ENCODE results near the gene LYVE1.
"Not testable (repeated sequence)": the region's sequence is repeated elsewhere in the genome, so short reads cannot be mapped to it uniquely, and the experiment has no call there.

LYVE1 gene, protein sequence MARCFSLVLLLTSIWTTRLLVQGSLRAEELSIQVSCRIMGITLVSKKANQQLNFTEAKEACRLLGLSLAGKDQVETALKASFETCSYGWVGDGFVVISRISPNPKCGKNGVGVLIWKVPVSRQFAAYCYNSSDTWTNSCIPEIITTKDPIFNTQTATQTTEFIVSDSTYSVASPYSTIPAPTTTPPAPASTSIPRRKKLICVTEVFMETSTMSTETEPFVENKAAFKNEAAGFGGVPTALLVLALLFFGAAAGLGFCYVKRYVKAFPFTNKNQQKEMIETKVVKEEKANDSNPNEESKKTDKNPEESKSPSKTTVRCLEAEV

DNA sequence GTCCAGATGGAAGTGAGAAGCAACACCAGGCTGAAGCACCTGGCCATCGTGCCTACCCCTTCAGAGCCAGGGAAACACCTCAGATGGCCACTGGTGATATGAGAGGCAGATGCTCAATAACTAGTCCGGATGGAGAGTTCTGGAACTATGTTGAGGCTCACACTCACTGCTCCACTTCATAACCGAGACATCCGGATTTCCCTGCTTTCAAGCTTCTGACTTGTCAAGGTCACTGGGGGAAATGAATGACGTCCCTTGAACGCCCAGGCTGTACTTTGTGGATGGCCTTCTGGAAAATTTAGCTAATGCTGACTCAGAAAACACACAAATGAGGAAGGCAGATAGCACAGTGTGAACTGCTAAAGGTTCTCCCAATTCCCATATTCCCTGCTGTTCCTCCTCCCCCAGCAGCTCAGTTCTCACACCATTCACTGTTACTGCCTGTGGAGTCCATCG, at the start of gene LYVE1:
Gene LYVE1, minus strand, starts transcription at position 180 of the 456 bp plus-strand sequence. Its CDS starts 133 bp downstream, at position 47.
- no peak for DNase-seq (ENCODE audit: low read depth)

DNA sequence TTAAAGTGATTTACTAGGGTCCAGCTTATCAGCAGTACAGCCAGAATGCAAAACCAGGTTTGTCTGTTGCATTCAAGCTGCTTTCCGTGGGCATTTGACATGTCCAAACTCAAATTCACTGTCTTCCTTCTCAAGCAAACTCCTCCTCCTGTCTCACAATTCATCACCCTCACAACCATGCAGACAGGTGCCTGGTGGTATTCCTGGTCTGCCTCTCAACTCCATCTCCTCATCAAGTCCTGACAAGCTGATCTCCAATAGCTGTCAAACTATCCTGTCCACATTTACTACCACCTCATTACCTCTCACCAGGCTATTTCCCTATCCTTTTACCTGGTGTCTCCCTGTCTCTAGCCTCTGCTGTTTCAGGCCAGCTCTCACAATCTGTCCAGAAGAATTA, 49.1 kb upstream of the LYVE1 start:
- no peak for DNase-seq (ENCODE audit: low read depth)

DNA sequence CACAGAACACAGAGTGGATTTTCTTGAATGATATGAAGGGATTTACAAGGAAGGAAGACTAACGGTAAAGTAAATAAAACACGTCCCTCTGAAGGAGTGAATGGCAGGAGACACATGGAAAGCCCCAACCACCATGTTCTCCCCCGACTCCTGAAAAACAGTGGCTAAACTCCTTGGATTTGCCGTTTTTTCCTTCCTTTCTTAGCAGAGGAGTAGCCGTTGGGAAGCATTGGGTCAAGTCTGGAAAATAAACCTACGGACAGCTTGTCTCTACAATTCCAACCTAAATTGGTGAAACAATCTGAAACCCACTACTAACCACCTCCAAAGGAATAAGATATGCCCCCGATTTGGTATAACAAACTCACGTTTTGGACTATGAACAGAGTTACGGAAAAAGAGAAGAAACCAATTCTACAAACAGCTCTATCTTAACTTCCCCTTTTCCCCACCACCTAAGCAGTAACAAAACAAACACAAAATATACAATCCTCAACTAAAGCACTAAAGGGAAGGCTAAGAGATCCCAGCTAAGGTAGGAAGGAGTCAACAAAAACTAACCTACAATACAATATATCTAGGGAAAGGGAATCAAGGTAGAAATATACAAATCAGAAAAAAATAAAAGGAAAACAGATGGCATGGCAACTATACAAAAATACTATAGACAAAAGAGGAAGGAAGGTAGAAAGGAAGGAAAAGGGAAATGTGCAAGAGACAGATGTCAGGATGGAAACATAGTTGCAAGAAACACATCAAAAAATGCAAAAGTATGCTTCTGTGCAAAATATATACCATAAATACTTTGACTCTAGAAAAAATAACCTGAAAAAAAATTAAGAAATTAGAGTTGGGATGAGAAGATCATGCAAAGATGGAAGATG, 43.8 kb upstream of the LYVE1 start:
- DNase-seq (ENCODE audit: low read depth) = no peak

DNA sequence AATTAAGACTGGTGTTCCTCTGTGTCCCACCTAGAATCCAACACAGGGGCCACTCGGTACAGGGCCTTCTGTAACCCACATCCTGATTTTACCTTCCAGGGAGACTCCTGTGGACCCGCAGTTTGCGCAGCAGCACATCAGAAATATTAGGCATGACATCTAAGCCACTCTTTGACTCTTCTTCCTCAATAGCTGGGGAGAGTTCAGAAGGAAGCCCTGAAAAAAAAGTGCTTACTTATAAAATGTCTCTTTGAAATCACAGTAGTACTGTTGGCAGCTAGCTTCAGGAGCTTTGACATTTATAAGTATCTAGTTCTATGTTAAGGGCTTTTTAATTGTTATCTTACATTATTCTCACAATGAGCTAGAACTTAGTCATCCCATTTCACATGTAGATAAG, 41.2 kb upstream of the LYVE1 start:
- DNase-seq (ENCODE audit: low read depth) = no peak

DNA sequence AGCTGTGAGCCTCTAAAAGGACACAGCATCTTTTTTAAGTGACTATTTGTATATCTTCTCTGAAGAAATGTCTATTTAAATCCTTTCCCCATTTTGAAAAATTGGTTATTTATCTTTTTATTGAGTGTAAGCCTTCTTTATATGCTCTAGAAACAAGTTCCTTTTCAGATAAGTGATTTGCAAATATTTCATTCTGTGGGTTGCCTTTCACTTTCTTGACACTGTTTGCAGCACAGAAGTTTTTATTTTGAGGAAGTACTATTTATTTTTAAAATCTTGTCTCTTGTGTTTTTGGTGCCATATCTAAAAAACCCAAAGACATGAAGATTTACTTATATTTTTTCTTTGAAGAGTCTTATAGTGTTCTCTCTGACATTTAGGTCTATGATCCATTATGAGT, 40.1 kb upstream of the LYVE1 start:
- no peak for DNase-seq (ENCODE audit: low read depth)

DNA sequence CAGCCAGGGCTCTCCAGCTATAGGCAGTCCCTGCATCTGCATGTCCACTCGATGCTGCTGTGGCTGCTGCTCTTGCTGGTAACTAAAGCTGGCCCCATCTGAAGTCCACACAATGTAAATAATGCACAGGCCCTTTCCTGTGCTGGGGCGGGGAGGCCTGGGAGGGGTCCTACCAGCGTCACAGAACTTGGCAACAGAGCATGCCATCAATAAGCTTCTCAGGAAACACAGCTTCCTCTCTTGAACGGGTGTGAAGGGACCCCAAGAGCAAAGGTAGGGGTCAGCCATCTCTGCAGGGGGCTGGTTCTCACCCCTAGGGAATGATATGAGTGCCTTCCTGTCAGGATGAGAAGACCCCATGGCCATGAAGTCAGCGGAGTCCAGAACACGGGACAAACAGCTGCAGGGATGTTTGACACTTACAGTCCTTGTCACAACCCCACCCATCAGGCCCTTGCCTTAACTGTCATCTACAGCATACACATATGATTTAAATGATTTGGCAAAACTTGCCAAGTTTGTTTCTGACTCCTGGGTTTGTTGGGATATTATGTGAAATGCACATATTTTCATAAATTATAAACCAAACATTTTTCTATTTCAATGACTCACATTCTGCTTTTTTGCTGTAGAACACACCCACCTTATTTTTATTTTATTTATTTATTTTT, 39.1 kb upstream of the LYVE1 start:
- DNase-seq (ENCODE audit: low read depth) = no peak

DNA sequence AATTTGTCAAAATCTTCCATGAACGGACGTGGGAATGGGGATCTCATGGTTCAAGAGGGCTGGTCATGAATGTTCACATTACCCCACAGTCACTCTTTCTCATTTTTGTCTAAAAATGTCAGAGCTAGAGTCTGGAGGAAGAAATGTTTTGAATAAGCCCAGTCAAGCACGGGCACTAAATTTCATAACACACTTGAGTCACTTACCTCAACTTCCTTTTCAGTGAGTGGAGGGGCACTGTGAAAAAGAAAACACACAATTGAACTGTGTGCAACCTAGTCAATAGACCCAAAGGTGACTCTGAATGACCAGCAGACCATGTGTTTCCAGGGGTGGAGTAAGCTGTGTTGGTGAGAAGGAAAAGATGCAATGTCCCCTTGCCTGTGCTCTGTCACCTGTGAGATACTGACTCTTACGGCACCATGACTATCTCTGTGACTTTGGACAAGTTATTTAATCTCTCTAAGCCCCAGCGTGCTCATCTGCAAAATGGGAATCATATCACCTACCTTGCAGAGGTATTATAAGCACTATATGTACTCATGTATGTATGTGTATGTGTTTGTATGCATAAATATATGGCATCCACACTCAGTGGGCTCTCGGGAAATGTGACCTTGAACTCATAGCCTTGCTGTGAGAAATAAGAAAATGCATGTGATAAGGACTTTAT, 38.2 kb upstream of the LYVE1 start:
- no peak for DNase-seq (ENCODE audit: low read depth)

DNA sequence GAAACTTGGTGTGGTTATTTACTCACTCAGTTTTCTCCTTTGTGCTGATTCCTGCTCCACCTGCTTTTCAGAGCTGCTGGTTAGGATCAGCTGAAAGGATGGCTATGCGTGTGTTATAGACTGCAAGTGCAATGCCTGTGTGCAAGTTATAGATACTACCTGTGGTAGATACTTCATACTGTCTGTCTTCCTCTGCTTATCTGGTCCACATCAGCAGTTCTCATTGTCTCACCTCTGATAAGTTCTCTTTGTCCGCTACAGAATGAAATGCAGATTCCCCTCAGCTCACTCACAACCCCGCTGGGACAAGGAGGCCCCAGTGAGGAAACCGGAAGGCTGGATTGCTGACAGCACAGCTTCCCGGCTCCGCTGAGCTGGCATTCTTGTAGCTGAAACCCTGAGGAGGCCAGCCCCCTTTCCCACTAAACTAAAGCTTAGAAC, 37.5 kb upstream of the LYVE1 start:
- DNase-seq (ENCODE audit: low read depth) = no peak

DNA sequence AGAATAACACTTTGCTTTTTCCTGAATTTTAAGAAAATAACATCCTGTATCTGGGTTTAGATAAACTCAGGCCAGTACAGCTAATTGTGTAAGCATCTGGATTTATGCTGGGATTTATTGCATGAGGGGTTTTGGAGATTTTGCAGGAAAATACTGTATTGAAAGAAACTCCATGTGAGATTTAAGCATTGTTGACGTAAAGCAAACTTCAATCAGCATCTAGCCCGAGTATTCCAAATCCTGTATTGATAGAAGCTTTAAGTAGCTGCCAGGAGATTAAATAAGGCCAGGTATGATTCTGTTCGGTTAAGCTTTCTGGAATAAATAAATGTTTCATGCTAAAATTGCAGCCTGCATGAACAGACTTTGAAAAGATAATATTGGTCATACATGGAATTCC, 36.3 kb upstream of the LYVE1 start:
- DNase-seq (ENCODE audit: low read depth) = no peak

DNA sequence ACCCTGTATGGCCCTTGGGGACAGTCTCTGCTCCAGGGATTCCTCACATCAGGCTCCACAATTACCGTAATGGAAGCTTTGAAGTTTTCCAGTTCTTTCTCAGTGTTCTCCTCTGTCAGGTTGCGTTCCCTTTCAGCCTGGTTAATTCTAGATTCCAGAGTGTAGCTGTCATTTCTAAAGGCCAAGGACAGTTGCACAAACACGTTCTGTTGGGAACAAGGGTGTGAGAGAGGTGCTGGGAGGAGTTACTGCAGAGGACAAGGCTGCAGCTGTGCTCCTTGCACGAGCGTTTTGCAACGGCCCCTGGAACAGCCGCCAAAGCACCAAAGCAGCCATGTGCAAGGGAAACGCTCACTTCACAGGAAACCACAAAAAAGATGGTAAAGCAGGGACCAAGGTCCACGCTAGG, 35.9 kb upstream of the LYVE1 start:
- no peak for DNase-seq (ENCODE audit: low read depth)

DNA sequence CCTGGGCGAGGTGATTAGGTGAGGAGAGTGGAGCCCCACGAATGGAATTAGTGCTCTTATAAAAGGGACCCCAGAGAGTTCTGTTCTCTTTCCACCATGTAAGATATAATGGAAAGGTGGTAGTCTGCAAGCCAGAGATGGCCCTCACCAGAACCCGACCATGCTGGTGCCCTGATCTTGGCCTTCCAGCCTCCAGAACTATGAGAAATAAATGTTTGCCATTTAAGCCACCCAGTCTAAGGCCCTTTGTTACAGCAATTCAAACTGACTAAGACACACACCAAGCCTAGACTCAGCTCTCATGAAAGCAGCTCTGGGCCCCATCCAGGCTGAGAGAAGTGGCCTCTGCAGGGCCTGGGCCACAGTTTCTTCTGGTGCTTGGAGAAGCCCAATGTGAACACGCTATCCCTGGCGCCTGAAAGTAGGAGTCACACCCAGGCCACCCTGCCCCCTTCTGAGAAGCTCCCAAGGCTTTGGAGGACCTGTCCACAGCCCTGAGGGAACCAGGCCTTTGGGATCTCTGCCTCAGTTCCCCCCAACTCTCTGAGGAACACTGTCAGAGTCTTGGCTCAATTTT, 35.3 kb upstream of the LYVE1 start:
- no peak for DNase-seq (ENCODE audit: low read depth)

DNA sequence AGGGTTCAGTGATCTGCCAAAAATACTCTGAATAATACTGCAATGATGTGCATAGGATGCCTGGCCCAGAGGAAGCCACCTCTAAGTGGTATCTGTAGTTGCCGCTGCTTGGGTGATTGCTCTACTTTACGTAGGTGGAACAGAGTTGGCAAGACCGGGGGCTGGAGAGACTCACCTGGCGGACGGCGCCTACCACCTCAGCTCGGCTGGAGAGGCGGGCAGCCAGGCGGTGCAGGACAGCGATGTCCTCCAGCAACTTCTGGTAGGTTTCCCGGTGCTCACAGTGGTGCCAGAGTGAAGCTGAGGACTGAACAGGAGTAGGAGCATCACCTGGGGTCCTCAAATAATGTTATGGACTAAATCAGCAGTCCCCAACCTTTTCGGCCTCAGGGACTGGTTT, 34.5 kb upstream of the LYVE1 start:
- no peak for DNase-seq (ENCODE audit: low read depth)

DNA sequence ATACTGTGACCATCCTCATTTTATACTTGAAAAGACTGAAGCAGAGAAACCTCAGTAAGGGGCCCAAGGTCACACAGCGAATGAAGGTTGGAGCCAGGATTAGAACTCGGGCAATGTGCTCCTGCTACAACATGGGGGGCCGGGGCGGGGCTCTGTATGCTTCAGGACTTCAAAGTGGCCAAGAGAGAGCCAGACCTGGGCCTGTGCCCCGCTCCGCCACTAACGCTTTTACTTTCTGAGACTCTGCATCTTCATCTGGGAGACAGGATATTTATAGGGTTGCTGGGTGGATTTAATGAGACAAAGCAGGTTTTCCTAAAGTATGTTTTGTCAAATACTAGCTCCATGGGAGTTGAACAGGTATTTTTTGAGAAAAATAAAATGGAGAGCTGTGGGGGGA, 33.9 kb upstream of the LYVE1 start:
- DNase-seq (ENCODE audit: low read depth) = no peak

DNA sequence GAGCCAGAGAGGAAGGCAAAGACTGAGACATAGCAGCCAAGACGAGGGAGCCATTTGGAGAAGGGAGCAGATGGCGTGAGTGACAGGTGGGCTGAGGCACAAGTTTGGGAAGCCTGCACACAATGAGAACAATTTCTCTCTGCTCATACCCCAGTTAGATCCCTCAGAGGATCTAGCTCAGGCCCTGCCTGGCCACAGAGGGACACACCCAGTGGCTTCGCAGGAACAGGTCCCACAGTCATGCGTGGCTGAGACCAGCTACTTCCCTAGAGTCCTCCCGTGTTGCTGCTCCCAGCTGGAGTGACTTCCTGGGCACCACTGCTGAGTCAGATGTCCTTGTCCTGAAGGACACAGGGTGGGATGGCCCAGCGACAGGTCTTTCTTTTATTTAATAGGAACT, 33.4 kb upstream of the LYVE1 start:
- no peak for DNase-seq (ENCODE audit: low read depth)

DNA sequence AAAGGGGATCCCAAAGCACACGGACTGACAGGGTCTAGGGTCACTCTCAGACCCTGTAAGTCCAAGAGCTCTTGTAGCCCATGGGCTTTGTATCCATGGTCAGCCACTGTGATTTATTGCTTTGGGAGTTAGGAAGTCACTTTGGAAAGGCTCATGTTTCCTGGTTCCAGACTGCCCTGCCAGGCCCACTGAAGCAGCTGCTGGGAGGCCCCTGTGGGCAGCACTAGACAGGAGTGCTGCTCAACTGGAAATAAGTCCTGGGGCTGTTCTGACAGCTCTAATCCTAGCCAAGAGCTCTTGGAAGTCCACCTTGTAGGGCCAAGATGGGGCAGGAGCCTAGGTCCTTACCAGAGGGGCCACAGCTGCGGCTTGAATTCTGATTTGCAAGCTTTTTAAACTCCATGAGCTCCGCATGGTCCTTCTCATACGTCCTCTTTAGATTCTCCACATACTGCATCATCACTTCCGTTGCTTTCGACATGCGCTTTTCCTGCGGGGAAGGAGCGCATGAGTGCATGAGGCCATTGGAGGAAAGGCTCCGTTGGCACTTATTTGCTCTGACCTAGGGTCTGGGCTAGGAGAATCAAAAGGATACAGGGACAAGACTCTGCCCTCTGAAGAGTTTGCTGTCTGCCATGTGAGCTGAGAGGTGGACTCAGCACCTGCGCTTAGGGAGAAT, 32.2 kb upstream of the LYVE1 start:
- DNase-seq (ENCODE audit: low read depth) = no peak

DNA sequence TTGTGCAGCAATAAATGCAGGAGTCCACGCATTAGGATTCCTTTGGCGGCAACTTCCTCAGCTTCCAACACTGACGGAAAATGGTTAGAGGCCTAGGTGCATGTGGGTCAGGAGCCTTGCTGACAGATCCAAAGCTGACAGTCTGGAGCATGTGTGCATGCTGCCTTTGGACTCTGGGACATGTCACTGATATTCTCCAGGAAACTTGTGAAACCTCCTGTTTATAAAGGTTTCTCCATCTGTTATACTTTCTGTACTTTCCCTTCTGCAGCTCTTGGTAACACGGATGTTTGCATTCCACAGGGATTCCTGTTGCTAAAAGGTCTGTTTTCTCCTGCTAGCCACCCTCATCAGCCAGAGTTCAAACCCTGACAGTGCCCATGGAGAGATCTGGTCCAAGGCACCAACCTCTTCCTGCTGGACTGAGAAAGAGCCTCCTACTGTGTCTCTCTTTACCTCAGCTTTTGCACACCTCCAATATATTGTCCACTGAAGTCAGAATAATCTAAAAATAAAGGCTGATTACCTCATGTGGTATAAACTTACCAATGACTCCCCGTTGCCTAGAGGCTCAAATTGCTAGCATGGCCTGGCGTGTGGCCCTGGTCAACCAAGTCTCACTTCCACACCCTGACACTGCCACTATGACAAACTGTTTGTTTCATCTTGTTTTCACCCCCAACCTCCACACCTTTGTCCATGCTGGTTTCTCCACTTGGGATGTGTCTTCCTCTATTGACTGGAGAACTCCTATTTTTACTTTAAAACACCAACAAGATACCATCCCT, 31.1 kb upstream of the LYVE1 start:
- DNase-seq (ENCODE audit: low read depth) = no peak

DNA sequence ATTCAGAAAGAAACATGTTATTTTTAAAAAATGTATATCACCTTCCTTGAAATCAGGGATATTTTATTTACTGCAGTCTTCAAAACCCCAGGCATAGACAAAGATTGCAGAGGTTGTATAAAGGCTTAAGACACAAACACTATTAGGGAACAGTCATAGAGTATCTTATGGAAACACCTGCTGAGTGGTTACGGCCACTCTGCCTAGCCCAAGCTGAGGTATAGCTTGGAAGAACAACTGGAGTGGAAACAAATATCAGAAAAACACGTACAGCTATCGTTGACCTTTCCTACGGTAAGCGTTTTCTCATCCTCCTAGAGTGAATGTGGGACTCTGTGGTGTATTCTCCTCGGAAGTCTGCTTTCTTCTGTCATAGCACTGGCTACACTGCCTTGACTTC, 30.4 kb upstream of the LYVE1 start:
- DNase-seq (ENCODE audit: low read depth) = no peak

DNA sequence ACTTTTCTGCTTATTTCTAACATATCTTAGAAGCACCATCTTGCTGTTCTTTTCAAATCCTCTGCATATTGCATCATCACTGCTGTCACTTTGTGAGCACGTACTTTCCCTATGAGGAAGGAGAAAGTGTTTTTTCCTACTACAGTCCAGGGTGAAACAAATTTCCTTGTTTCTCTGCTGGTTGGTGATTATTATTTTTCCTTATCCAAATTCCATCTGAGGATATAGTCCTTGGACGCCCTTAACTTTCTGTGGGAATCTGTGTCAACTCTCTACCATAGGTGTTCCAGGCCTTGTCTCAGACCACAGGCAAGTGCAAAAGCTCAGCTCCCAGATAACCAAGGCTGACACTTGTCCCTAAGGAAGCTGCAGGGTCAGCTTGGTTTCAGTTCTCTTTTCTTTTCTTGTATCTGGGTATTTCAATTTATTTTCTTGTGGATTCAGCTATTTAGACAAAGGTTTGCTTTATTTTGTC, 29.4 kb upstream of the LYVE1 start:
- DNase-seq (ENCODE audit: low read depth) = no peak

DNA sequence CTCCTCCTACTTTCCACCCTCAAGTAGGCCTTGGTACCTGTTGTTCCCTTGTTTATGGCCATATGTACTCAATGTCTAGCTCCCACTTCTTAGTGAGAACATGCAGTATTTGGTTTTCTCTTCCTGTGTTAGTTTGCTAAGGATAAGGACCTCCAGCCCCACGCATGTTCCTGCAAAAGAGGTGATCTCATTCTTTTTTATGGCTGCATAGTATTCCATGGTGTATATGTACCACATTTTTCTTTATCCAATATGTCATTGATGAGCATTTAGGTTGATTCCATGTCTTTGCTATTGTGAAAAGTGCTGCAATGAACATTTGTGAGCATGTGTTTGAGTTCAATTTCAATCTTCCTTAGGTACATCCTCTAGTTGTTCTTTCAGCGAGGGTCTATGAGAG, 27.4 kb upstream of the LYVE1 start:
- DNase-seq (ENCODE audit: low read depth) = not testable (repeated sequence)

DNA sequence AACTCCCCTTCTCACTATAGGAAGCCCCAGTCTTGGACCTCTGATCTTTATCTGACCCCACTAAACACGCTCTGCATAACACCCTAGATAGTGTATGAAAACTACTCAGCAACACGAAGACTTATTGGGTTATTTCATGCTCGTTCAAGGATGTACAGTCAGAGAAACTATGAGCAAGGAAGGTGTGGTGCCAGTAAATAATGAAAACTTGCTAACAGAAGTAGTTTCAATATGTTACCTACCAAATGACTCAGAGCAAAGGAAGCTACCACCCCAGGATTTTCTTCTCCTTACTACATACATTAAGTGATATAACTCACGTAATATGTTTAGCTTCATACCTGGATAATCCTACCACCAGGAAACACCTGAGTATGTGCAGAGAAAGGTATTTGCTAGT, 25.9 kb upstream of the LYVE1 start:
- no peak for DNase-seq (ENCODE audit: low read depth)

Measured in HS-5 (cell line).